Activated CD4-positive, alpha-beta T cell treated with anti-CD3 and anti-CD28 coated beads, Interleukin-2, amount 10 ng/mL, durations not matched to agents 7 days and 5 days (primary cell): ENCODE data around the gene UPF1. TPM values are rescaled to one million over a fixed set of nuclear protein-coding genes. Genes with fewer than 3 reads are reported as not detected.

Experiments used
- total RNA-seq, 2 experiments: library from RNA; stranded (reverse); gene quantifications; one replicate each; pipeline ENCODE4 v1.2.3, GENCODE V29; 2021

The UPF1 gene
- total RNA-seq, 2 experiments from 2014 or later: 89.4 to 97.3 TPM

Other genes with a start within 250 kb of the UPF1 start
- 10 to 100 TPM; 73.0 to 85.2 TPM for gene REX1BD, start 243.2 kb upstream of the UPF1 start, total RNA-seq
- gene CRLF1, start 225.2 kb upstream of the UPF1 start, total RNA-seq: not detected
- gene TMEM59L, start 219.1 kb upstream of the UPF1 start, total RNA-seq: under 1 TPM in 1 of 2 experiments, not detected in 1; 0.12 TPM
- 10 to 100 TPM in 1 of 2 experiments, 1 to 10 TPM in 1; 10.0 to 11.4 TPM for gene KLHL26, start 194.9 kb upstream of the UPF1 start, total RNA-seq
- 10 to 100 TPM; 10.2 to 10.3 TPM for gene CRTC1, start 148.3 kb upstream of the UPF1 start, total RNA-seq
- gene COMP, start 40.7 kb upstream of the UPF1 start, total RNA-seq: not detected
- not detected for gene CERS1, start 64.2 kb downstream of the UPF1 start, total RNA-seq
- 100 to 1,000 TPM; 218 to 258 TPM for gene COPE, start 87.4 kb downstream of the UPF1 start, total RNA-seq
- 10 to 100 TPM; 40.6 to 50.6 TPM for gene DDX49, start 87.8 kb downstream of the UPF1 start, total RNA-seq
- not detected for gene HOMER3, start 109.3 kb downstream of the UPF1 start, total RNA-seq
- 100 to 1,000 TPM; 128 to 144 TPM for gene SUGP2, start 201.6 kb downstream of the UPF1 start, total RNA-seq
- 10 to 100 TPM; 38.6 to 39.3 TPM for gene ARMC6, start 201.6 kb downstream of the UPF1 start, total RNA-seq
- 10 to 100 TPM; 20.6 to 22.2 TPM for gene SLC25A42, start 232.0 kb downstream of the UPF1 start, total RNA-seq